Chondrocyte (in vitro differentiated cells): ENCODE data around the gene ATP8B3. TPM values are rescaled to one million over a fixed set of nuclear protein-coding genes. Genes with fewer than 3 reads are reported as not detected.

Experiments
- DNase-seq: peaks from one replicate; pipeline ENCODE4 v3.0.0; 2021; ENCODE audit warnings: mixed read lengths, low spot score
- H3K27ac Mint-ChIP-seq: one replicate; pipeline ENCODE4 v1.8.0; 2021; ENCODE audit warnings: mild to moderate bottlenecking, moderate library complexity, mixed read lengths; ENCODE audit not compliant: unreplicated experiment
- H3K27me3 Mint-ChIP-seq: 2 replicates; pipeline ENCODE4 v1.8.0; 2021; ENCODE audit warnings: low read depth, mixed read lengths
- H3K36me3 Mint-ChIP-seq: 2 replicates; pipeline ENCODE4 v1.8.0; 2021; ENCODE audit warnings: low read depth, mixed read lengths
- H3K4me1 Mint-ChIP-seq: 2 replicates; pipeline ENCODE4 v1.8.0; 2021; ENCODE audit warnings: low read depth, mild to moderate bottlenecking, mixed read lengths
- H3K4me3 Mint-ChIP-seq: one replicate; pipeline ENCODE4 v1.8.0; 2021; ENCODE audit warnings: mild to moderate bottlenecking, moderate library complexity, mixed read lengths; ENCODE audit not compliant: unreplicated experiment
- H3K9me3 Mint-ChIP-seq: 2 replicates; pipeline ENCODE4 v1.8.0; 2021; ENCODE audit warnings: low read depth, mixed read lengths
- total RNA-seq: library from RNA; stranded (reverse); gene quantifications from 3 replicates; pipeline ENCODE4 v1.2.1, GENCODE V29; 2021
- TF ChIP-seq, protein P1 (sequence below): fragments of 200-600 bp; sonication (generic); IDR thresholded peaks from 2 replicates; pipeline ENCODE4 v1.5.0; 2021; ENCODE audit warnings: antibody characterized with exemption, mild to moderate bottlenecking, moderate library complexity

ATP8B3 gene
- total RNA-seq, 1 donor from 2014 or later, result 5.7 TPM

GRCh38 chr19:1818549-1819195 is 6.6 kb upstream of the ATP8B3 start:
- no peak overlapping the region for H3K4me3 Mint-ChIP-seq
- H3K9me3 Mint-ChIP-seq, result no peaks in the 10 kb centered on the region
- H3K4me1 Mint-ChIP-seq, result no peaks in the 10 kb centered on the region
- no peak for DNase-seq
- H3K27me3 Mint-ChIP-seq, result no peaks in the 10 kb centered on the region
- H3K36me3 Mint-ChIP-seq, result peaks cover 9% of the 10 kb centered on the region
- TF ChIP-seq, protein P1, sequence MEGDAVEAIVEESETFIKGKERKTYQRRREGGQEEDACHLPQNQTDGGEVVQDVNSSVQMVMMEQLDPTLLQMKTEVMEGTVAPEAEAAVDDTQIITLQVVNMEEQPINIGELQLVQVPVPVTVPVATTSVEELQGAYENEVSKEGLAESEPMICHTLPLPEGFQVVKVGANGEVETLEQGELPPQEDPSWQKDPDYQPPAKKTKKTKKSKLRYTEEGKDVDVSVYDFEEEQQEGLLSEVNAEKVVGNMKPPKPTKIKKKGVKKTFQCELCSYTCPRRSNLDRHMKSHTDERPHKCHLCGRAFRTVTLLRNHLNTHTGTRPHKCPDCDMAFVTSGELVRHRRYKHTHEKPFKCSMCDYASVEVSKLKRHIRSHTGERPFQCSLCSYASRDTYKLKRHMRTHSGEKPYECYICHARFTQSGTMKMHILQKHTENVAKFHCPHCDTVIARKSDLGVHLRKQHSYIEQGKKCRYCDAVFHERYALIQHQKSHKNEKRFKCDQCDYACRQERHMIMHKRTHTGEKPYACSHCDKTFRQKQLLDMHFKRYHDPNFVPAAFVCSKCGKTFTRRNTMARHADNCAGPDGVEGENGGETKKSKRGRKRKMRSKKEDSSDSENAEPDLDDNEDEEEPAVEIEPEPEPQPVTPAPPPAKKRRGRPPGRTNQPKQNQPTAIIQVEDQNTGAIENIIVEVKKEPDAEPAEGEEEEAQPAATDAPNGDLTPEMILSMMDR, result no peak
- H3K27ac Mint-ChIP-seq, result no peak overlapping the region

- DNase-seq, result no peak
- Mint-ChIP-seq H3K9me3 (no peaks in the 10 kb centered on the region), H3K4me3 (no peak overlapping the region), H3K36me3 (peaks cover 9% of the 10 kb centered on the region), H3K27ac (no peak overlapping the region), H3K4me1 (peaks cover 6% of the 10 kb centered on the region), H3K27me3 (no peaks in the 10 kb centered on the region)
- TF ChIP-seq, protein P1, result no peak
Measured at GRCh38 chr19:1817553-1818179, 5.6 kb upstream of the ATP8B3 start.

GRCh38 chr19:1816530-1817298 is 4.6 kb upstream of the ATP8B3 start:
- H3K27me3 Mint-ChIP-seq, result no peaks in the 10 kb centered on the region
- no peak for DNase-seq
- TF ChIP-seq, protein P1, result no peak
- H3K4me3 Mint-ChIP-seq, result no peak overlapping the region
- H3K27ac Mint-ChIP-seq, result no peak overlapping the region
- peaks cover 11% of the 10 kb centered on the region for H3K4me1 Mint-ChIP-seq
- no peaks in the 10 kb centered on the region for H3K9me3 Mint-ChIP-seq
- peaks cover 7% of the 10 kb centered on the region for H3K36me3 Mint-ChIP-seq

- no peak overlapping the region for H3K27ac Mint-ChIP-seq
- DNase-seq, result no peak
- no peak overlapping the region for H3K4me3 Mint-ChIP-seq
- H3K9me3 Mint-ChIP-seq, result no peaks in the 10 kb centered on the region
- no peaks in the 10 kb centered on the region for H3K27me3 Mint-ChIP-seq
- TF ChIP-seq, protein P1, result no peak
- H3K36me3 Mint-ChIP-seq, result peaks cover 7% of the 10 kb centered on the region
- peaks cover 15% of the 10 kb centered on the region for H3K4me1 Mint-ChIP-seq
Measured at GRCh38 chr19:1815605-1816529, 3.8 kb upstream of the ATP8B3 start.
